Glomerular visceral epithelial cell (primary cell): ENCODE measurements around the gene RYR2.
"Not testable (repeated sequence)": the region's sequence is repeated elsewhere in the genome, so short reads cannot be mapped to it uniquely, and the experiment has no call there.

ENCODE experiments used
- DNase-seq: peaks from one replicate; pipeline ENCODE4 v3.0.0-alpha.2; 2016; ENCODE audit errors: extremely low spot score

RYR2 gene

DNA sequence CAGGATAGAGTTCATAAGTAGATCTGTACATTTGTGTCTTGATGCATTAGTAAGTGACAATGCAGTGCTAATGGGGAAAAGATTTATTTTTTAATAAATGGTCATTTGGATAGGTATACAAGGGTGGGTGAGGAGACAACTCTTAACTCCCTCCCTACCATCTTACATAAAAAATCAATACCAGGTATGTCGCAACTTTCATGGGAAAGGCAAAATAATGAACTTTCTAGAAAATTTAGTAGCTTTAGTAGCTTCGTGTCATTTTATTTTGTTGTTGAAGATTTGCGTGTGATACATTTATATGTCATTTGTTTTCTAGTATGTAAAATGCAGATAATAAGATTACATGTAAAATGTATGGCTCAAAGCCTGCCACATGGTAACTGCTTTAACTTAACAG, 310.8 kb downstream of the RYR2 start:
- no peak for DNase-seq

DNA sequence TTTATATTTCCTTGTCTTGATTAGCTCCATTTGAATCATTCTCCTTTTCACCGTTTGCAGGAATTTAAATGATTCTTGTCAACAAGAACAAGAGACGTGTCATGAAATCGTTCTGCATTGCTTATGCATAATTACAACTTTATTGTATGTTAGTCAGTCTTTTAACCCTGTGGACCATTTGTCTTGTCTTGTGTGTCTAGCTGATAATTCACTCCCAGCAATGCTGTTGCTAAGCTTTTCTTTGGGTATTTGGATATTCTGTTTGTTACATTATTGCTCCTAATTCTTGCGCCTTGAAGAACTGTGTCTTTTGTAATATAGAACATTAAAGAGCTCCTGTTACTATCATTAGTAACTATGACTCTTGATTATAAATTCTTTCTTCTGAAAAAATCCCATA, 311.9 kb downstream of the RYR2 start:
- DNase-seq = no peak

DNA sequence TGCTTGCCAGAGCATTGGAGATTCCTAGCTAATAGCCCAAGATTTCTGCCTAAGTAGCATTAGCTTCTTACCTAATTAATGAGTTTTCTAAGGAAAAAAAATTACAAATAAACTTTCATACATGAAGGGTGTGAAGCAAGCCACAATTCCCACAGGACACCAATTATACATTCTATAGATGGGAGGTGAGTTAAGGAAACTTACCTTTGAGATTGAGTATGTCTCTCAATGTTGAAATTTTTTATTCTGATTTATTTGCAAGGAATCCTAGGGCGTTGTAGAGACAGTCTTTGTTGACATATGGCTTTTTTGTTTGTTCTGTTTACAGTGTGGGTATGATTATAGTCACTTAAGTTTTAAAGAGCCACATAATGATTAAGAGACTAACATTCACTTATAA, 313.0 kb downstream of the RYR2 start:
- DNase-seq = no peak

DNA sequence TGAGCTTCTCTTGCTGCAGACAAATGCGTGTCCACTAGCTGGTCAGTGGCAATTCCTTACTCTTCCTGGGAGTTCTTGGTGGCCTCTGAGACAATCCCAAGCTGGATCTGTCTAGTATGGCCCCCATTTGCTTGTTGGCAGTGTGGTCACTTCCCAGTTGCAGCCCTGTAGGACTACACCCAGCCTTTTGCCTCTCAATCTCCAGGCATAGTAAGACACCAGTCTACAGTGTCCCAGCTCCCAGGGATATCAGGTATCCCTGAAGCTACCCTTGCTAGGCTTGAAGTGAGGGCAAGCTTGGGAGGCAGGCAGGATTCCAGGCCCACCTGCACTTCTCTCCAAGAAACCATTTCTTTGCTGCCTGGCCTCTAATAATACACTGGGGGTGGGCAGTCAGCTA, 316.6 kb downstream of the RYR2 start:
- DNase-seq = no peak

DNA sequence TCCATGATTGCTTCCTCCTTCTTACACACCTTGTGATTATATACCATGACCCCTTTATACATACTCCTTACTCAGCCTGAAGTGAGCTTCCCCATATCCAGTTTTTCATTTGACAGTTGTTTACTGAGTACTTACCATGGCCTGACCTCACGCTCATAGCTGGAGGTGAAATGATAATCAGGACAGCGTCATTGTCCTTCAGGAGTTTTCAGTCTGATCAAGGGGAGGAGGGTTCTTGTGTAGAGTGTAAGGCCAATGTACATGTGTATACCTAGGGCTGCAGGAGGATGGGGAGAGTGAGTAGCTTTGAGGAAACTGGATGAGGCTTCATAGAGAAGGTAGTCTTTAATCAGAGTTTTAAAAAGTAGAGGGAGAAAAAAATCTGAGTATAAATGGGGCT, 325.8 kb downstream of the RYR2 start:
- DNase-seq = no peak

DNA sequence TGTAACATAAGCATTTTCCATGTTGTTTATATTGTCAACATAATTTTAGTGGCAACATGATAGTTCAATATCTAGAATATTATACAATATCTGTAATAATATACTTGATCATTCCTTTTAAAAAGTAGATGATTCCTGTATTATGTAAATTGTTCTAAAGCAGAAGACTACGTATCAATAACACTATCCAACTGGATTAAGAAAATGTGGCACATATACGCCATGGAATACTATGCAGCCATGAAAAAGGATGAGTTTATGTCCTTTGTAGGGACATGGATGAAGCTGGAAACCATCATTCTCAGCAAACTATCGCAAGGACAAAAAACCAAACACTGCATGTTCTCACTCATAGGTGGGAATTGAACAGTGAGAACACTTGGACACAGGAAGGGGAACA, 329.5 kb downstream of the RYR2 start:
- DNase-seq = not testable (repeated sequence)

DNA sequence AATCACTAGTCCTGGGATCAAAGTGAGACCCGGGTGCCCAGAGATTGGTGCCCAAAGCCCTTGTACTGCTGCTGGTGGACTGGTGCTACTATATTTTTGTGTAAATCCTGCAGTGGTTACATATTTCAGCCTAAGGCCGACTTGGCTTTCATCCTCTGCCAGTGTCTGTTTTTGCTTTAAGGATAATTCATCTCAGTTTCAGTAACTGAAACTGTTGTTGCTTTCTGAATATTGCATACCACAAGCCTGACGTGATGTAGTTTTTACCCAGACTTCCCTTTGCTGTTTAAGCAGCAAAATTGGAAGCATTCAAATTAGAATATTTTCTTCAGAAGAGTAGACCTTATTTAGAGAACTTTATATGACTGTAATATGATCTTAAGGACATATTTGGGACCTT, 341.8 kb downstream of the RYR2 start:
- no peak for DNase-seq

DNA sequence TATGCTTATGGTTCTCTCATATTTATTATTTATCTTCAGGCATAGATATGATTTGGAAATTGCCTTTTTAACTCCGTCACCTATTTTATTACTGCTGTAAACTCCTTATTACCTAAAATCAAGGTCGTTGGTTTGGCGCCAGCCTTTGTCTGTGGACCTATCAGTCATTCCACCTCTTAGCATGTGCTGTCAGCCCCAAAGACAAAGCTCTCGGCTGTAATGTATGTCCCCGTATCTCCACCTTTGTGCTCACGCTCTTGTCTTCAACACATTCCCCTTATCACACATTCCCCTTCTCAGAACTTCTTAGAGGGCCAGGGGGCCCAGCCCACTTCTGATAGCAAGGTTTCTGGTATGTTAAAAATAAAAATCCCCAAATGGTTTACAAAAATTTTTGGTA, 342.2 kb downstream of the RYR2 start:
- no peak for DNase-seq

DNA sequence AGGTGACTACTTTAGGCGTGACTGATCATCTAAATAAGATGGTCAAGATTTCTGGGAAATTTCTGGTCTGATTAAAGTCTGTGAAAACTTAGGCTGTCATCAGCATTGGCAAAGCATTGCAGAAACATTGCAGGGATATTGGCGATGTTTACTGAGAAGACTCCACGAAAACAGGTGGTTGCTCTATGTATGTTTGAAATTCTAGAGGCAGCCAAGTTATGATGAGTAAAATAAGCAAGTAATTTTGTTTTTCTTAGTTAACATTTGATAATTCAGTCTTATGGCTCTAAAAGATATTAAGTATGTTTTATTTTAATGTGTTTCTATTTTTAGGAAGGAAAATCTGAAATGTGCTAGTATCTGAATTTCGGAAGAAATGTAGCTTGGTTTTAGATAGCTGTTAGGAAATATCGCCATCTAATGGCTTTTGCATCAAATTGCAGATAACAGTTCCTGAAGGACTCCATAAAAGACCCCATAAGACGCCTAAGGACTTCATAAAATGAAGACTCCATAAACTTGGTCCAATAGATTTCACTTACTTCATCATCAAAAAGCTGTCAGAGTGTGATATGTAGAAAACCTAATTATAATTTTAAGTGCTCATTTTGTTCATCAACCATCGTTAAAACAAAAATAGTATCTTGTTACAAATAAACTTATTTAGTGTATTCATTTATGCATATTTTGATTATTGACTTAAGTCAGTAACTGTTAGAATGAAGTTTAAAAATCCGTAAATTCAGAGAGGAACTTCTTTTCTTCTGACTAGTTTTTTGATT, 344.6 kb downstream of the RYR2 start:
- DNase-seq = peak; percentile 2

DNA sequence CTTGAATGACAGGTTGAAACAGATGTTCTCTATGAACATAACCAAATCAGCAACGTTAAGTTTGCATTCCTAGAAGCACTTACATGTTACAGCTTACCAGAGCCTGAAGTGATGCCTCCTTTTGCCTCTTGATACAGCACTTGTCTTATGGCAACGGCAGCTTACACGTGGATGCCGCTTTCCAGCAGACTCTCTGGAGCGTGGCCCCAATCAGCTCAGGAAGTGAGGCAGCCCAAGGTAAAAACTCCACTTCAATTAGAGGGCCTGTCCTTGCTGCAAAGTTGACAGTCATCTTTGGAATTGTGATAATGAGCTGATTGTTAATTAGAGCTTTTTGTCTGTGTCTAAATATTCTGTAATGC, 345.1 kb downstream of the RYR2 start:
- no peak for DNase-seq

DNA sequence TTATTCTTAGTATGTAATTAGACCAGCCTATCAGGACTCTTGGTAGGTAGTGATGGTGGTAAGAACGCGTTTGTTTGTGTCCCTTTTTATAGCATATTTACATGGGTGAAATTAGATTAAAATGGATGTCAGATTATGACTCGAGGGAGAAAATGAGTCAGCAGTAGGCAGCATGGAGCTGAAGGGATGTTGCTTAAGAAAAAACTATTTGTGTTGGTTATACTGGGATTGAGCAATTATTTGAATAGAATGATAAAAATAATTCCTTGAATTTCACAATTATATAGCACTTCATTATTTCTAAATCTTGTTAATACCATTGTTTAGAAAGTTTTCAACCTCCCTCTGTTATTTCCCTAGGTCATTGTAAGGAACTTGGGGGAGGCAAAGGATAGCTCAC, 348.8 kb downstream of the RYR2 start:
- DNase-seq = no peak

DNA sequence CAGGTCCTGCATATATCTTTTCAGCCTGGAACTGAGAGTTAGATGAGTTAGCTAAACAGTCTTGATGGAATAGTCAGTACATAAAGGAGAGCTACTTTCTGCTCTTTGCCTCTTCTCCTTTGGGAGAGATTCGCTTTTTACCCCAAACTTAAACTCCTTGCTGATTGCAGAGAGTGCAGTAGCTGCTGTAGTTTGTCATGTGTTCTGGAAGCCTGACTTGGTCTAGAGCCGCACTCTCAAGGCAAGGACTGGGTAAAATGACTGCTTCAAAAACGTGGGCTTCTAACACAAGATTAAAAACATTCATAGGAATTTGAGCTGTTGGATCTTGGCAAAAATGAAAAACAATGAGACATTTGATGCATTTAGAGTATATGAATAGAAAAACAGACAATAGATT, 351.6 kb downstream of the RYR2 start:
- DNase-seq = no peak

DNA sequence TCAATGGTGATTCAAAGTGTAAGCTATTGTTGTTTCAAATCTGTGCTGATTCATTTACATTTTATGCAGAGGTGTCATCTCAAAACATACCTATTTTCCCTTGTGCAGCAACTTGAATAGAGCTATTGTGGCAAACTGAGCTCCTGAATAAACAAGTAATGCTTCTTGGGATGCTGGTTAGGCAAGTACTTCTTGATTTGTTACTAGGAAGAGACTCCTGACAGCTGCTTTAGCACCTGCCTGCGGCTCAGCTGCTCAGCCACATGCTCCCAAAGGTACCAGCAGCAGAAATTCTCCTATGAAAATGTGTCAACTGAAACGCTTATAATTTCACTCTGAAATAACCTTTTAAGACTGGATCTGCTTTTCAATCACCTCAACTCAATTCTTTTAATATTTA, 352.3 kb downstream of the RYR2 start:
- DNase-seq = no peak

DNA sequence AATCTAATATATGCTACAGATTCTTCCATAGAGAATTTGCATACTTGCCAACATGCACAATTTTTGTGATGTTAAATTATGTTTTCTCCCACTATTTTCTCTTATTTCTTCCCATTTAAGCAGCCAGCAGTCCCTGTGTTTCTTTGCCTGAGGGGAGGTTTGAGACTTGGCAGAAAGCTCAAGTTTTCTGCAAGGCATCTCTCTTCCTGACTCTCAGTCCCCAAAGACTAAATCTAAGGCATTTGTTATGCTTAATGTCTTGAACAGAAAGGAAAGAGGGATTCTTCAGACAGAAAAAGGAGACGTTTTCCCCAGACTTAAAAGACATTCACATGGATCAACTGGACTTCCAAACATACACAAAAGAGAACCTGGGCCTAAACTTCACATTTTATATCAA, 354.4 kb downstream of the RYR2 start:
- DNase-seq = no peak

DNA sequence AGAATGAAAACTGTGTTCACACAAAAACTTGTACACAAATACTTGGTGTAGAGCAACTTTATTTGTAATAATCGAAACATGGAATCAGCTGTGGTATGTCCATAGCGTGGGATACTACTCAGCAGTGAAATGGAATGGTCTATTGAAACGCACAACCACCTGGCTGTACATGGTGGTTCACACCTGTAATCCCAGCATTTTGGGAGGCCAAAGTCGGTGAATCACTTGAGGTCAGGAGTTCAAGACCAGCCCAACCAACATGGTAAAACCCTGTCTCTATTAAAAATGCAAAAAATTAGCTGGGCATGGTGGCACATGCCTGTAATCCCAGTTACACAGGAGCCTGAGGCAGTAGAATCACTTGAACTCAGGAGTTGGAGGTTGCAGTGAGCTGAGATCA, 356.8 kb downstream of the RYR2 start:
- no peak for DNase-seq

DNA sequence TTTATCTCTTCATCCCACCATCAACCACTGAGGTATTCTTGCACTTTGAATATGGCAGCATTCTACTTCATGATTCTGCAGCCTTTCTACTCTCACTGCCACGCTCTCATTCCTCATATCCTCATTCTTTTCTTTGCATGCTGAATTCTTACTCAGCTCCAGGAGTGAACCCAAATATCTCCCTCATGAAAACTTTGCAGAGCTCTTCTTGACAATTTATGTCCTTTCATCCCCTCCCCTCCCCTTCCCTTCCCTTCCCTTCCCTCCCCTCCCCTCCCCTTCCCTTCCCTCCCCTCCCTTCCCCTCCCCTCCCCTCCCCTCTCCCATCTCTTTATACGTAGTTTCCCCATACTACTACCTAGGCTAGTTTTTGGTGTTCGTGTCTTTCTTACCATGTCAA, 363.9 kb downstream of the RYR2 start:
- no peak for DNase-seq

DNA sequence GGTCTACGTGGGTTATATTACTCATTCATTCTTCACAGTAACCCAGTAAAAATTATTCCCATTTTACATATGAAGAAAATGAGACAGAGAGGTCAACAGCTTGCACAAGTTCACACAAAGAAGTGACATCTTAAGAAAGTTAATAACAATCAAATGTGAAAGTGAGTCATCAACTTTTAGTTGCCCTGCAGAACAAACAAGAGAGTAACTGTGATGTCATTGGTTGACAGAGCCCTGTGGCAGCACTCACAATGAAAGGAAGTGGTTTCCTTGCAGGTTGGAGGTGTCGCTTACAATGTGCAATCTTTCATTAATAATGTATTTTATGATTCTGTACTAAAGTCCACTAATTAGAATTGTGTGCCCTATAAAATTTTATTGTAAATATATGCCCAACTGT, 369.6 kb downstream of the RYR2 start:
- no peak for DNase-seq

DNA sequence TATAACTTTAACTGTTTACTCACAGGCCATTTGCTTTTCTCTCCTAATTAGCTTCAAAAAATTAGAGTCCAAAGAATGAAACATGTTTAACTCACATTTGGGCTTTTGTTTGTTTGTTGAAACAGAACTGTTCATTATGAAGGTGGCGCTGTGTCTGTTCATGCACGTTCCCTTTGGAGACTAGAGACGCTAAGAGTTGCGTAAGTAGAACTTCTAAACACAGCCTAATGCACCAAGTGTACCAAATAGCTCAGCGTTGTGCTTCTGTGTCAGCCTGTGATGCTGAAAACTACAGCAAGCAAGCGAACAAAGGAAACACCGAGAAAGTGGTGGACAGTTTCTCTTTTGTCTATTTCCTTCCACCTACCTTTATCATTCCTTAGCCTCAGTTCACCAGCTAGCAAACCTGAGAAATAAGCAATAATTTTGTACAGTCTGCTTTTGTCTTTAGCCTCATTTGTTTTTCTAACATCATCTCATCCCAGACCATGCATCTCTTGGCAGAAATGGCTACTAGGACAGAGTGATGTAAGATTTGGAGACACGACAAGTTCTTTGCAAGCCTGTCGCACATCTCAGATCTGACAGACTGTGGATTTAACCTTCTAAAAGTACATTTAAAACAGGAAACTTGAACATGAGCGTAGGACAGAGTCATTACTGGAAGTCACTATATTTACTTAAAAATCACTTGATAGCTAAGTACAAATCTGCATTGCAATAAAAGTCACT, 375.1 kb downstream of the RYR2 start:
- DNase-seq = no peak

DNA sequence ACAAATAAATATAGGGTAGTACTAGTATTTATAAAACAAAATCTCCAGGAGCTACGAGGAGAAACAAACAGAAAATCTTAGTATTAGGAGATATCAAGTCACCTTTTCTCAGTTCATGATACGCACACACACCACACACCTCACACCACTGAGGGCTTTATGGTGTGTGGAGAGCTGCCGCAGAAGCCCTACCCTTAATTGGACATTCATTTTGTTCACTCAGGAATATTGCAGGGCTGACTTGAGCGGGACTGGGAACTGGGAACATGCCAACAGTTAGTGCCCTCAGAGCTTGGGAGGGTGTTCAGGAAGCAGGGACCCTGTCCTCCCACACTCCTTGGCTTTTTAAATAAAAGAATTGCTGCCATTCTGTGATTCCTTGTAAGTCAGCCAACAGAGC, 386.8 kb downstream of the RYR2 start:
- no peak for DNase-seq

DNA sequence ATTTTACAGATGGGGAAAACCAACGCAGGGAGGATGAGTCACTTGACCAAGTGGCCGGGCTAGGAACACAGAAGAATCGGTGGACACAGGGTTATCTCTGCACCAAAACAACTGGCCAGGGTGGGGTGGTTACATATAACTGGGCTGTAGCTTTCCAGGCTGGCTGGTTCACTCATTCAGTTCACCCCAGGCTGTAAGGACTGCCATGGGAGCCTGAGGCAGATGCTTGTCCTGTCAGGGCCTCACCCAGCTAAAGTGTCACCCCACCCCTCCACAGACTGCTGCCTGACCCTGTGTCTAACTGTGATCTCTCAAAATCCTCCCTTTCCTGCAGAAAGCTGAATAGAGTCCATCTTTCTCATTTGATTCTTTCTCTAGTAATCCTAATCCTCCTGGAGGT, 387.3 kb downstream of the RYR2 start:
- DNase-seq = no peak

DNA sequence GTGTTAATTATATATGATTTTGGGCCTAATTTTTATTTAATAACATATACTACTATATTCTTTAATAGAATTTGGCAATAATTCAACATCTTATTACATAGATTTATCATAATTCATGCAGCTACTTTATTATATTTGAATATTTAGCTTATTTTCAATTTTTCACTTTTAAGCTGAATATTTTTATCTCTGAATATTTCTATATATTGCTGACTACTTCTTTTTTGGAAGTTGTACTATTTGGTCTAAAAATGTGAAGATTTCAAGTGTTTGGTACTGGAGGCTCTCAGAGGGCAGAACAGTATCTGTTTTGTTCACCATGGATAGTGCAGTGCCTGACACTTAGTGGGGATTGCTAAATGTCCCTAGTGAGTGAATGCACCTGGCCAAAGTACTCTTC, 389.5 kb downstream of the RYR2 start:
- DNase-seq = no peak

DNA sequence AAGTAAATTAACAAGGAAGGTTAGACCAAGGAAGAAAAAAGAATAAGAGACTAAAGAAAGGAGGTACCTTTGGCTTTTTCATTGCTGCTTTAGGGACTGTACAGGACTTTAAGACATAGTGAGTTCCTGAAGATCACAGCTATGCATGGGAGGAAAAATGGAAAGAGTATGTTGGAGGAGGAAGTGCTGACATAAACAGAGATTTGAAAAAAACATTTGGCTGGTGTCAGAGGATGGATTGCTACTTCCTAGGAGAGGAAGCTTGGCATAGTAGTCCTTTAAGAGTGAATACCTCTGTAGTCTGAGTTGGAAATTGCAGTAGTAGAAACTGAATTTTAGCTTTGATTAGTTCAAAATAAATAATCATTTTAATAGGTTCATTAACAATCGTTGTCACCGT, 398.4 kb downstream of the RYR2 start:
- DNase-seq = no peak

DNA sequence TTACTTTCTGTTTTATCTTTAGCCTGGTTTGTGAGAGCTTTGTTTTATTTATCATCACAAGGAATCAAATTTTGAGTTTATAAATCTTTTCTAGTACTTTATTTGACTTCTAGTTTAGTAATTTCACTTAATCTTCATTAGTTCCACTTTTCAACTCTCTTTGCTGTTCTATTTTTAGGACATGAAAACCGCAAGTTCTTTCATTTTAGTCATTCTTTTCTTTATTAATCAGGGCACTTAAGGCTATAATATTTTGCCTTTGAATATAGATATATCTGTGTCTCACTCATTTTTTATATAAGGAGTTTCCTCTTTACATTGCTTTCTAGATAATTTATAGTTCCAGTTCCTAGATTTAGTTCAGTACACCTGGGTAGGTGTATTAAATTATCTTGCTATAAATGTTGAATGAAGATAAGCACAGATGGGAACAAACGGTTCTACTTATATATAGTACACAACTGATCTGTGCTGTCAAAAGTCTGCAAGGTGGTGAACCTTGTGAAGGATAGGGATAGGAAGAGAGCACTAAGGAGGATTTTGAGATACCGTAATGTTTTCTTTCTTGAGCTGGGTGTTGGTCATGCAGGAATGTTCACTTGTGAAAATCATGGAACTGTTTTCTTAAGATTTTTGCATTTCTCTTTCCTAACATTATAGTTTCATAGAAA, 402.3 kb downstream of the RYR2 start:
- DNase-seq = no peak
